ENCODE data around the gene GPR68.
A peak's percentile ranks its signal among the peaks of the same experiment; 100 is the strongest.
"Not testable (repeated sequence)": the region's sequence is repeated elsewhere in the genome, so short reads cannot be mapped to it uniquely, and the experiment has no call there.

The GPR68 gene

GRCh38 chr14:91252871-91253794 lies 8.6 kb upstream of the GPR68 start:
- DNase-seq = peak in 1 of 2 donors; percentile 58

DNA sequence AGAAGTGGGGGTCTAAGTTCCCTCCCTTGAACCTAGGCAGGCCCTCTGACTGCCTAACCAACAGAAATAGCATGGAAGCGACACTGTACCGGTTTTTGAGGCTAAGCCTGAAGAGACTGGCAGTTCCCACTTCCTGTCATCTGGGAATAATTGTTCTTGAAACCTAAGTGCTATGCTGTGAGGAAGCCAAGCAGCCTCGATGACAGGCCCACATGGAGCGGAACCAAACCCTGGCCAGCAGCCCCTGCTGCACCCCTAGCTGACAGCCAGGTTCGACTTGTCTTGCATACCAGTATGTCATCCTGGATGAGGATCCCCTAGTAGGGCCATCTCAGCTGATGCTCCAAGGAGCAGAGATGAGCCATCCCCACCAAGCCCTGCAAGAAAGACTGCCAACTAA lies 6.4 kb upstream of the GPR68 start:
- no peak for DNase-seq

DNA sequence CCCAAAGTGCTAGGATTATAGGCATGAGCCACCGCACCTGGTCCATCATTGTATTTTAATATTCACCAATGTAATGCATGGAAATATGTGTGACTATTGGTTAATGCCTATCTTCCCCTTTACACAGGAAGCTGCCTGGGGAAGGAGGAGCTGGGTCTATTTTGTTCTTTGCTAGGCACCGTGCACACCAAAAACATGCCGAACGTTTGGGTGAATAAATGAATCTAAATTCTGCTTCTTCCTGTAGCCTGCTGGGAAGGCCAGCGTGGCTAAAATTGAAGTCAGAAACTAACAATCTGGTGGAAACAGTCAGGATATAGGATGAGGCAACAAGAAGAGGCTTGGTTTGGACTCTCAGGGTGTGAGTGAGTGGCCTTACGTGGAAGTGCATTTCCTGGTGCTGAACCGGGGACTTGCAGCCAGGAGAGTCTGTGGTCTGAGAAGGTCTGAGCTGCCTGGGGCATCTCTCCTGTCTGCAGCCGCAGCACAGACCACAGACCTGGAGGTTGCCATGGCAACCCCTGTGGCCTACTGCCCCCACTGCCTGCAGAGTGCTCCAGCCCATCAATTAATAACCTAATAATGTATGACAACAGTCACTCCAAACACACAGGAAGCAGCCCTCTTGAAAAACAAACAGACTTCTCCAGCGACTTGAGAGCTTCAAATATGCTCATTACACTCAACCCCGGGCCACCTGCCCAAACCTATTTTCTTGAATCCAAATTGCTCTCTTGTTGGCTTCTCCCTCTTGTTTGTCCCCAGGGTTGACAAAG lies 5.5 kb upstream of the GPR68 start:
- DNase-seq = peak; percentile 66 to 73

- peak; percentile 87 to 90 for DNase-seq
Observed at GRCh38 chr14:91246051-91246852, 1.7 kb upstream of the GPR68 start.

DNA sequence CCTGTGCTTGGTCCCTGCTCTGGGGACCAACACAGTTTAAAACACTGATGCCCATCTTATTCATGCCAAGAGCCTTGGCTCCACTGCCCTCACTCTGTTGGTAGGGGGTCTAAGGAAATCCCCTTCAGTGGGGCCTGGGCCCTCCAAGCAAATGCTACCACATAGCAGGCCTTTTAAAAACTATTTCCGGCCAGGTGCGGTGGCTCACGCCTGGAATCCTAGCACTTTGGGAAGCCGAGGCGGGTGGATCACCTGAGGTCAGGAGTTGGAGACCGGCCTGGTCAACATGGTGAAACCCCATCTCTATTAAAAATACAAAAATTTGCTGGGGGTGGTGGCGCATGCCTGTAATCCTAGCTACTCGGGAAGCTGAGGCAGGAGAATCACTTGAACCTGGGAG lies 1.1 kb upstream of the GPR68 start:
- DNase-seq = not testable (repeated sequence)

DNA sequence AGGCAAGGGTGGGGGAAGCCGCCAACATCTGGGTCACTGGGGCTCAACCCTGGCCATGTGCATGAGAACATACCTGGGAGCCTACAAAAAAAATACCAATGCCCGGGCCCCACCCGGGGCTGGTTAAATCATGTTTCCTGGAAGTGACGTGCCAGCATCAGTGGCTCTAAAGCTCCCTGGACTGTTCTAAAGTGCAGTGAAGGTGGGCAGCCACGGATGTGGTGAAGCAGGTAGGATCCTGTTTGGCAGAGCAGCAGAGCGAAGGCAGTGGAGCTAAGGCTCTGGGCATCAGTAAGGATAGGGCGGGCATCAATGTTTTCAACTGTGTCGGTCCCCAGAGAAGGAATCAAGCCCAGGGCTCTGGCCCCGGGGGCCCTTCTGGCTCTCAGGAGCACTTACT lies 525 bp upstream of the GPR68 start:
- peak; percentile 72 to 83 for DNase-seq

- DNase-seq = no peak
Observed at GRCh38 chr14:91243074-91243471, 1.4 kb downstream of the GPR68 start.

DNA sequence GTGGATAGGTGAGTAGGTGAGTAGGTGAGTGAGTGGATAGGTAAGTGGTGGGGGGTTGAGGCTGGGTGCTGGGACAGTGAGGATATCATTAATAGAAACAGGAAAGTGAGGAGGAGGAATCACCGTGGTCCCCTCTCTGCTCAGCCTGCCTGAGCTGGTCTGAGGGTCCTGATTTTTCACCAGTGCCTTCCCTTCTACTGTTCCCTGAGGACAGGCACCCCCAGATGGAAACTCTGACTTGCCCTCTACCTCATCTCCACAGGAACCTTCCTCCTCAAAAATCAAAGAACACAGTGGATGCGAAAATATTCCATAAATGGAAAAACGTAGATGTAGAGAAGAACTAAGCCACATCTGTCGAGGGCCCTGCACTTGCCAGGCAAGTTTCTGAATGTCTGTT lies 1.9 kb downstream of the GPR68 start:
- no peak for DNase-seq

- DNase-seq = peak; percentile 58
Observed at GRCh38 chr14:91241863-91242262, 2.6 kb downstream of the GPR68 start.

DNA sequence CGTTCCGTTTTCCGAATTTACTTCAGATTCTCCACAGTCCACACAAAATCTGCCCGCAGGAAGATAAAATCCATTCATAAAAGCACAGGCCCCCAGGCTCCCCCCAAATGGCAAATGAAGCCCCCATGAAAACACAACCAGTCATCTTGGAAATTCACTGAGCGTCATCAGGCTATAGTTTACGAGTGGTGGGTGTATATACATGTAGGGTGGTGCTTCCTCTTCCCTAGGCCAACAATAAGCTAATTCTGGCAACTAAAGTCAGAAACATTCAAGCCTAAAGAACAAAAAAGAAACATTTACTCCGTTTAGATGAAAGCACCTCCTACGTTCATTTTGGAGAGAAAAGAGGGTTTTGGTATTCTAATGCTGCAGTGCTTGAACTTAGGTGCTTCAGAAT lies 5.8 kb downstream of the GPR68 start:
- no peak for DNase-seq

- no peak for DNase-seq
Observed at GRCh38 chr14:91238085-91238484, 6.4 kb downstream of the GPR68 start.

GRCh38 chr14:91237219-91237618 lies 7.3 kb downstream of the GPR68 start:
- DNase-seq = no peak

- no peak for DNase-seq
Observed at GRCh38 chr14:91235841-91236240, 8.7 kb downstream of the GPR68 start.

DNA sequence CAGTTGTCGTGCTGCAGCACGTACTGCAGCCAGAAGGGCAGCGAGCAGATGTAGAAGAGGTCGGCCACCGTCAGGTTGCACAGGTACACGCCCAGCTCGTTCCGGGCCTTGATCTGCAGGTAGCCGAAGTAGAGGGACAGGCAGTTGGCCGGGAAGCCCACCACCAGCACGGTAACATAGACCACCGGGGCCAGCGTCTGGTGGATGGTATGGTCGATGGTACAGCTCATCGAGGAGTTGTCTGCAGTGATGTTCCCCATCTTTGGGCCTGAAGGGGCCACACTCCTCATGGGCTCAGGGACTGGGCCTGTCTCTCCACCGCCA lies 9.8 kb downstream of the GPR68 start:
- DNase-seq = no peak

DNA sequence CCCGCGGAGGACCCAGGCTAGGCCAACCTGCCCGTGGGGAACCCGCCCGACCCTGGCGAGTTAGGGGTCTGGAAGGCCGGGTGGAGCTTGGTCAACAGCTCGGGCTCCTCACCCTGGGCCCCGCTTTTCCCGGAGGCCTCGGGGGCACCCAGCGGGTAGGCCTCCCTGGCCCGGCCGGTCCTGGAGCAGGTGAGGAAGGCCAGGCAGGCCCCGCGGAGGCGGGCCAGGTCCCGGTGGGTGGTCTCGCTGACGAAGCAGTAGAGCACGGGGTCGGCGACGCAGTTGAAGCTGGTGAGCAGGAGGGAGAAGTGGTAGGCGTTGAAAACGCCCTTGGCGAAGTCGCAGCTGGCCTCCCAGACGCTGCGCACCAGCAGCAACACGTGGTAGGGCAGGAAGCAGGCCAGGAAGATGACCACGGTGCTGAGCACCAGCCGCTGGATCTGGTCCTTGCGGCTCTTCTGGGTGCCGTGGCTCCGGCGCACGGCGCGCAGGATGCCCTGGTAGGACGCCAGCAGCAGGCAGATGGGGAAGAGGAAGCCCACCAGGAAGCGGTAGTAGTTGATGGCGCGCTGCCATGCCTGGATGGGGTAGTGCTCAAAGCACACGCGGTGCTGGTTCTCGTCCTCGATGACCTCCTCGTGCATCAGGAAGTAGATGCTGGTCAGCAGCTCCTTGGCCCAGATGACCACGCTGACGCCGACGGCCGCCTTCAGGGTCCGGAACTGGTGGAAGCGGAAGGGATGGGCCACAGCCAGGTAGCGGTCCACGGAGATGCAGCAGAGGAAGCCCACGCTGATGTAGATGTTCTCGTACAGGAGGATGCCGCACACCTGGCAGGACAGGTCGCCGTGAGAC lies 10.3 kb downstream of the GPR68 start:
- no peak for DNase-seq

DNA sequence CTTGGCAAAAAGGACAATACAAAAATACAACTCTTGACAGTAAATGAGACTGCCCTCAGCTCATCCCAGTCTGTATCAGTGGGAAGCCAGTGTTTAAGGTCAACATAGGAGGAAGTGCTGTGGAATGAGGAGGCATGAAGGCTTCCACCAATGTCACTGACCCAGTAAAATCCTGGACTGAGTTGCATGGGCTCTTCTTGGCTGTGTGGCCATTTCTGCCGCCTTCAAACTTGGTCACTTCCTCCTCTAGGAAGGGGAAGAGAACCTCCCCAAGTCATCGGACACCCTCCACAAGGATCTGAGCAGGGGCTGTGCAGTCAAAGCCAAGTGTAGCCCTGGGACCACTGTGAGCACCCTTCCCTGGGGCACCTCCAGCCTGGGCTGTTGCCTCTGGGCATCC lies 11.9 kb downstream of the GPR68 start:
- DNase-seq = no peak

DNA sequence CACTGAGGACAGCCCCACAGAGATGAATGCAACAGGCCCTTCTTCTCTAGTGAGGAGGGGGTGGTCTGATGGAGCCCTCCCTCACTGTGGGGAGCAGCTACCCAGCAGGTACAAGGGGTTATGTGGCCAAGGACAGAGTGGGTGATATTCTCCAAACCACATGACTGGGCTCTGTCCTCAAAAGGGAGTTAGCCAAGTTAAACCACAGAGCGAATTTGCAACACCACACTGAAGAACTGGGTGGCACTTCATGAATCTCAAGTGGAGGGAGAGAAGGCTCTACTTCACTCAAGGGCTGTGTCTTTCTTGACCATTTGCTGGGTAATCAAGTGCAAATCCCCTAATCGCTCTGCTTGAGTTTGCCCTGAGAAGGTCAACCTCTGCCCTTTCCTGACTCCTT lies 12.5 kb downstream of the GPR68 start:
- DNase-seq = no peak

DNA sequence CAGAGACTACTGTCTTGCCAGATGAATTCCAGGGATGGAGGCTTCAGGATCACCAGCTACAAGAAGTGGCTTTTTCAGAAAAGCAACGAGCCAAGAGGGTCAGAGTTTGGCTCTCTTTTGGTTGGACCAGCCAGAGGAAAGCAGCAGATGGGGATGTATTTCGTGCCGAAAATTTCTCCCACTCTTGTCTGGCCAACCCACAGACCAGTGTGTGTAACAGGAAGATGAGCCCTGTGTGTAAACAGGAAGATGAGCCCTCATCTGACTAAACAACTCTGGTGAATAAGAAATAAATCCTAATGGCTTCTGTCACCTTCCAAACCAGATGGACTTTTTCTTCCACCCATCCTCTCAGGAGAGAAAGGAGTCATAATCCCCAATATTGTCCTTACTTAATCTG lies 13.1 kb downstream of the GPR68 start:
- no peak for DNase-seq

- DNase-seq = no peak
Observed at GRCh38 chr14:91230397-91231035, 14.0 kb downstream of the GPR68 start.

DNA sequence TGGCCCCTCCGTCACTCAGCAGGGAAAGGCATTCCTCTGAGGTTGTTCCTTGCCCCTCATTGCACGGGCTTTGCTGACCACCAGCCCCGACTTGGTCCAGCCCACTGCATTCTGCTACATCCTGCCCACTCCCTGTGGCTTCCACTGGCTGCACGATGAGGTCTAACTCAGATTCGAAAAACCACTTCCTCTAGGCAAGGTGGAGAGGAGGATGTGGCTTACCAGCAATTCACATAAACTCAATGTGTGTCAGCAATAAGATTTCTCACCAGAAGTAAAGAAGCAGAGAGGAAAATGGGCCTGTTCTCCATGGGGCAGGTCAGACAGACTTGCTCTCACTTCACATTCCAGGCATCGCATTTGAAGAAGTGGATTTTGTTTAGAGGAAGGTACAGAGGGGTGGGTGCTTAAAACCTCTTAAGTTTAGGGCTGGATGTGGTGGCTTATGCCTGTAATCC lies 14.7 kb downstream of the GPR68 start:
- DNase-seq = peak; percentile 69 to 83

DNA sequence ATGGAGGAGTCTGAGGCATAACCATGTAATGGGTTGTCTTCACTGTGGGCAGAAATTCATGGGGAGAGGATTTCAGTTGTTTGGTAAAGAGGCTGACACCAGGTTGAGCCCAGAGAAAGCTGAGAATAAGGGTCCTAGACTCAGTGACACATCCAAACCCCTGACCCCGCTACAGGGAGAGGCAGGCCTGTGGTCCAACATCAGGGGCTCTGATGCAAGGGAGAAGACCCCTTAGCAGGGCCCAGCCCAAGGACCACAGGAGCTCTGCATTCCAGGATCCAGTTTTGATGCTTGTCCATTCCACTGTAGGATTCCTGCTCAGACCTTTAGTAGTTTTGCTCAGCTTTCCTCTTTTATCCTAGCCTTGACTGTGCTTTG lies 15.5 kb downstream of the GPR68 start:
- DNase-seq = no peak

All from CD4-positive, alpha-beta T cell treated with Interleukin-4 for 1 hour (primary cell).